ENCODE data around the gene ATP1B4.

Gene ATP1B4

GRCh38 chrX:120377179-120377578, 15.3 kb downstream of the ATP1B4 start:
- no peak for DNase-seq

- DNase-seq = no peak
Measured at GRCh38 chrX:120377715-120378114, 15.8 kb downstream of the ATP1B4 start.

- no peak for DNase-seq
Measured at GRCh38 chrX:120378570-120378969, 16.7 kb downstream of the ATP1B4 start.

- DNase-seq = no peak
Measured at GRCh38 chrX:120379937-120380681, 18.2 kb downstream of the ATP1B4 start.

- peak; percentile 3 to 15 for DNase-seq
Measured at GRCh38 chrX:120380699-120381098, 18.8 kb downstream of the ATP1B4 start.

- DNase-seq = no peak
Measured at GRCh38 chrX:120401301-120401700, 39.4 kb downstream of the ATP1B4 start.

- no peak for DNase-seq
Measured at GRCh38 chrX:120402369-120402768, 40.5 kb downstream of the ATP1B4 start.

- DNase-seq = no peak
Measured at GRCh38 chrX:120406638-120407037, 44.7 kb downstream of the ATP1B4 start.

- DNase-seq = no peak
Measured at GRCh38 chrX:120408168-120408567, 46.3 kb downstream of the ATP1B4 start.

- no peak for DNase-seq
Measured at GRCh38 chrX:120419463-120419862, 57.6 kb downstream of the ATP1B4 start.

- no peak for DNase-seq
Measured at GRCh38 chrX:120426599-120426998, 64.7 kb downstream of the ATP1B4 start.

- no peak for DNase-seq
Measured at GRCh38 chrX:120428309-120428708, 66.4 kb downstream of the ATP1B4 start.

GRCh38 chrX:120429776-120430540, 68.1 kb downstream of the ATP1B4 start:
- no peak for DNase-seq
